Upper lobe of left lung (tissue), 6 donors: ENCODE measurements around the gene SP100. TPM values are rescaled to one million over a fixed set of nuclear protein-coding genes. Genes with fewer than 3 reads are reported as not detected.
"Not testable (repeated sequence)": the region's sequence is repeated elsewhere in the genome, so short reads cannot be mapped to it uniquely, and the experiment has no call there.

Source experiments
- ATAC-seq, 2 donors: fragments of 200-7000 bp; cut with Tn5 transposase; one replicate each; pipeline ENCODE4 v1.9.1; 2022; ENCODE audit warnings: mild to moderate bottlenecking in 2 of 2, moderate library complexity in 2 of 2; ENCODE audit not compliant: low FRiP score in 2 of 2
- DNase-seq, 2 donors: peaks; one replicate each; pipeline ENCODE4 v3.0.0-alpha.2; 2019 to 2020
- H3K27ac ChIP-seq, 4 donors: fragments of 200-600 bp; sonication (generic); one replicate each; pipeline ENCODE4 v1.5.1; 2016 to 2019
- H3K27me3 ChIP-seq, 4 donors: fragments of 200-600 bp; sonication (generic); one replicate each; pipeline ENCODE4 v1.5.1; 2017 to 2019
- H3K36me3 ChIP-seq, 4 donors: fragments of 200-600 bp; sonication (generic); one replicate each; pipeline ENCODE4 v1.5.1; 2016 to 2019
- H3K4me1 ChIP-seq, 4 donors: fragments of 200-600 bp; sonication (generic); one replicate each; pipeline ENCODE4 v1.5.1; 2018 to 2019
- H3K4me3 ChIP-seq, 4 donors: fragments of 200-600 bp; sonication (generic); one replicate each; pipeline ENCODE4 v1.5.1; 2017 to 2019; ENCODE audit warnings: mild to moderate bottlenecking in 2 of 4, moderate library complexity in 1 of 4
- H3K9me3 ChIP-seq, 4 donors: fragments of 200-600 bp; sonication (generic); one replicate each; pipeline ENCODE4 v1.5.1; 2018 to 2019
- EP300 ChIP-seq, 4 donors: sonication (generic); formaldehyde crosslinking; IDR thresholded peaks; one replicate each; pipeline ENCODE4 v1.5.1; 2017; ENCODE audit warnings: antibody characterized with exemption in 4 of 4, control low read depth in 2 of 4
- POLR2A ChIP-seq, 4 donors: fragments of 450-650 bp; IDR thresholded peaks; one replicate each; pipeline ENCODE4 v1.5.1; 2016 to 2017; ENCODE audit warnings: antibody characterized with exemption in 4 of 4, mild to moderate bottlenecking in 2 of 4
- POLR2AphosphoS5 ChIP-seq, 2 donors: sonication (generic); formaldehyde crosslinking; IDR thresholded peaks; one replicate each; pipeline ENCODE4 v1.5.1; 2017; ENCODE audit warnings: antibody characterized with exemption in 2 of 2
- WGBS, 2 donors: methylation state at CpG; one replicate each; pipeline ENCODE4 v1.1.5; 2017 to 2018; 5-methylcytosine and 5-hydroxymethylcytosine counted together
- total RNA-seq, 6 donors: library from RNA; depleted of rRNA in 4 of 6; stranded (reverse); fragments of >200 nt in 4 of 6; gene quantifications; one replicate each; pipeline versions ENCODE4 v1.1.0 to v1.2.1, GENCODE V29; 2016 to 2021
- TF ChIP-seq, protein P1 (sequence below), 6 experiments: fragments of 450-650 bp in 4 of 6; fragments of 200-600 bp in 2 of 6; sonication (generic) in 2 of 6; IDR thresholded peaks; one replicate each; pipeline ENCODE4 v1.5.1; 2016 to 2019; ENCODE audit warnings: antibody characterized with exemption in 6 of 6
- donor health status: DM: no; HTN: no; CAD: no; lungs with moderate emphysema.
- donor health status: DM: no; HTN: yes; CAD: no; lungs with severe emphysema.

Gene SP100
- total RNA-seq, 6 donors from 2014 or later = 117 to 260 (median 153) TPM

DNA sequence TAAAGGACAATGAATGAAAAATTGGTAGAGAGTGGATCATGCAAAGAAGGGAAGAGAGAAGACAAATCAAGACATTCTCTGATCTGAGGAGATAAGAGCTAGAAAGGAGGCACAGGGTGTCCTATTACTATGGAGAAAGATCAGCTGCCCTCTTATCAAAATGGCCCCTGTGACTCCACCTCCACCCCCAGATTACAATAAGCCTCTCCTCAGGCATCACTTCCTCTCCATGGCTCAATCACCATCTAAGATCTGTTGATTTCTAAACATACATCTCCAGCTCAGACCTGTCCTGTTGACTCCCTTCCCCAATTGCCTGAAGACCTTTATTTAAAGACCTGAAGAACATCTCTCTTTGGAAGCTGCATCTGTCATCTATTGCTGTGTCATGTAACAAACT lies 43.2 kb downstream of the SP100 start:
- TF ChIP-seq POLR2AphosphoS5 (IDR thresholded peaks at IDR 0.05) = no peak
- no peak for DNase-seq
- Histone ChIP-seq H3K27me3 (no peaks in the 10 kb centered on the region), H3K4me1 (peaks cover 0 to 18% (median 4%) of the 10 kb centered on the region in 4 donors), H3K27ac (peak overlapping the region in 1 of 4 donors; percentile 74), H3K9me3 (peaks cover 0 to 4% (median 0%) of the 10 kb centered on the region in 4 donors), H3K4me3 (no peak overlapping the region), H3K36me3 (peaks cover 4 to 93% (median 50%) of the 10 kb centered on the region in 4 donors)
- ATAC-seq = no peak

DNA sequence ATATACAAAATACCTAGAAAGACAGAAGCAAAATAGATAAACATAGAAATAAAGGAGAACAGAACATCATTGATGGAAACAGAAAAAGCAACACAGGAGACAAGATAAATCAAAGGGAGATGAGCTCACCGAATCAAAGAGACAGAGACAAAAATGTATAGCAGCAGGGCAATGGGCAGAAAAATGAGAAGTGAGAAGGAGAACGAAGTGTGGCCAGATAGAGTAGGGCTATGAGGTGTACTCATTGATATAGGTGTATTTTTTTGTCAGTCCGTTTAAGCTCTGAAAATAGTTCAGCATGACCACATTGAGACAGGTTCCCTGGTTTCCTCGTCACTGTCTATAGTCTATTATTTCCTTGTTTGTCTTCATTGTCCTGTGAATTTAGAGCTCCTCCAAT lies 55.1 kb downstream of the SP100 start:
- ATAC-seq (no peak), DNase-seq (no peak)
- Histone ChIP-seq H3K36me3 (peaks cover 6 to 79% (median 46%) of the 10 kb centered on the region in 4 donors), H3K27me3 (no peaks in the 10 kb centered on the region), H3K4me3 (no peak overlapping the region), H3K27ac (no peak overlapping the region), H3K9me3 (no peaks in the 10 kb centered on the region), H3K4me1 (no peaks in the 10 kb centered on the region)
- TF ChIP-seq POLR2A (IDR thresholded peaks at IDR 0.05) (no peak), EP300 (IDR thresholded peaks at IDR 0.05) (no peak), POLR2AphosphoS5 (IDR thresholded peaks at IDR 0.05) (no peak)
- WGBS, 2 donors = 79 to 90% methylated on average over 4 of the region's 4 CpGs

DNA sequence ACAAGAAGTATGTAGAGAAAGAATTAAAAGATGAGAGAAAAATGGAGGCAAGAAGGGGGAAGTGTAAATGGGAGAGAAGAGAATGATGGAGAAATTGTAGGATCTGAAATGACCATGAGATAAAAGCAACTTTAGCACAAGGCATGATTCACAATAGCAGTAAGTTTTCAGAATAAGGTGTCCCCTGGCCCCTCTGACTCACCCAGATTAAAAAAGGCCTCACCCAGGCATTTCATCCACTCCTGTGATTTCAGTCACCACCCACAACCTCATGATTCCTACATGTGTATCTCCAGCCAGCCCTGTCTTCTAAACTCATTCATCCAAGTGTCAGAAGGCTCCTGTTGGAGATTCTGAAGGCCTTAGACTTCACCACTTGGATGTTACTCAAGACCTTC lies 56.6 kb downstream of the SP100 start:
- peak in 1 of 2 donors; percentile 73 for ATAC-seq

DNA sequence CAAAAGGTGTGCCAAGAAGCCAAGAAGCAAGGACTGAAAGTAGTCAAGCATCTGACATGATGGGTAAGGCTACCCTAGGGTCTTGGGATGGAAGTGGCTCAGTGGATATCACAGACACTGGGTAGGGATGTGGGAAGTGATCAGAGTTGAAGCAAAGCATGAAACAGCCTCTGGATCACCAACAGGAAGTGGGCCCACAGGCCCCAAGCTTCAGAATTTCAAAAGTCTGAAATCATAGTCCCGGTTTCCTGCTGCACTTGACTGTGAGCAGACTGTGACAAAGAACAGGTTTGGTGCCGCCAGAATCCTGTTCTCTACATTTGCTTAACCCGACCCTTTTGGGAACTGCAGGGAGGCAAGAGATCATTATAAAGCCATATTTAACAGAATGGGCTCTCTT lies 57.4 kb downstream of the SP100 start:
- ATAC-seq = peak; percentile 37 to 39
- peak in 1 of 2 donors; percentile 31 for DNase-seq
- no peaks in the 10 kb centered on the region for H3K9me3 ChIP-seq
- H3K36me3 ChIP-seq = peaks cover 3 to 75% (median 35%) of the 10 kb centered on the region in 4 donors
- no peak overlapping the region for H3K4me3 ChIP-seq
- no peaks in the 10 kb centered on the region for H3K4me1 ChIP-seq
- 39 to 42% methylated on average over 3 of the region's 3 CpGs for WGBS, 2 donors
- H3K27me3 ChIP-seq = no peaks in the 10 kb centered on the region
- H3K27ac ChIP-seq = peak overlapping the region in 3 of 4 donors; percentile 4 to 44 (median 25)
- no peak for TF ChIP-seq POLR2AphosphoS5 (IDR thresholded peaks at IDR 0.05)
- TF ChIP-seq EP300 (IDR thresholded peaks at IDR 0.05) = no peak
- TF ChIP-seq, protein P1, sequence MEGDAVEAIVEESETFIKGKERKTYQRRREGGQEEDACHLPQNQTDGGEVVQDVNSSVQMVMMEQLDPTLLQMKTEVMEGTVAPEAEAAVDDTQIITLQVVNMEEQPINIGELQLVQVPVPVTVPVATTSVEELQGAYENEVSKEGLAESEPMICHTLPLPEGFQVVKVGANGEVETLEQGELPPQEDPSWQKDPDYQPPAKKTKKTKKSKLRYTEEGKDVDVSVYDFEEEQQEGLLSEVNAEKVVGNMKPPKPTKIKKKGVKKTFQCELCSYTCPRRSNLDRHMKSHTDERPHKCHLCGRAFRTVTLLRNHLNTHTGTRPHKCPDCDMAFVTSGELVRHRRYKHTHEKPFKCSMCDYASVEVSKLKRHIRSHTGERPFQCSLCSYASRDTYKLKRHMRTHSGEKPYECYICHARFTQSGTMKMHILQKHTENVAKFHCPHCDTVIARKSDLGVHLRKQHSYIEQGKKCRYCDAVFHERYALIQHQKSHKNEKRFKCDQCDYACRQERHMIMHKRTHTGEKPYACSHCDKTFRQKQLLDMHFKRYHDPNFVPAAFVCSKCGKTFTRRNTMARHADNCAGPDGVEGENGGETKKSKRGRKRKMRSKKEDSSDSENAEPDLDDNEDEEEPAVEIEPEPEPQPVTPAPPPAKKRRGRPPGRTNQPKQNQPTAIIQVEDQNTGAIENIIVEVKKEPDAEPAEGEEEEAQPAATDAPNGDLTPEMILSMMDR (IDR thresholded peaks at IDR 0.05) = no peak
- no peak for TF ChIP-seq POLR2A (IDR thresholded peaks at IDR 0.05)

More for the DNA sequence above, 56.6 kb downstream of the SP100 start:
- no peaks in the 10 kb centered on the region for H3K27me3 ChIP-seq
- H3K4me3 ChIP-seq = no peak overlapping the region
- DNase-seq = no peak
- H3K4me1 ChIP-seq = no peaks in the 10 kb centered on the region
- no peaks in the 10 kb centered on the region for H3K9me3 ChIP-seq
- no peak for TF ChIP-seq EP300 (IDR thresholded peaks at IDR 0.05)
- TF ChIP-seq POLR2AphosphoS5 (IDR thresholded peaks at IDR 0.05) = no peak
- no peak for TF ChIP-seq POLR2A (IDR thresholded peaks at IDR 0.05)
- TF ChIP-seq, protein P1 (IDR thresholded peaks at IDR 0.05) = no peak
- peaks cover 3 to 77% (median 39%) of the 10 kb centered on the region in 4 donors for H3K36me3 ChIP-seq
- H3K27ac ChIP-seq = peak overlapping the region in 1 of 4 donors; percentile 44

DNA sequence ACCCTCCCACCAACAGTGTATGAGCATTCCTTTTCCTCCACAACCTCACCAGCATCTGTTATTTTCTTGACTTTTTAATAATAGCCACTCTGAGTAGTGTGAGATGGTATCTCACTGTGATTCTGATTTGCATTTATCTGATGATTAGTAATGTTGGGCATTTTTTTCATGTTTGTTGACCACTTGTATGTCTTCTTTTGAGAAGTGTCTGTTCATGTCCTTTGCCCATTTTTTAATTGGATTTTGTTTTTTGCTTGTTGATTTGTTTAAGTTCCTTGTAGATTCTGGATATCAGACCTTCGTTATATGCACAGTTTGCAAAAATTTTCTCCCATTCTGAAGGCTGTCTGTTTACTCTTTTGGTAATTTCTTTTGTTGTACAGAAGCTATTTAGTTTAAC lies 59.1 kb downstream of the SP100 start:
- no peaks in the 10 kb centered on the region for H3K9me3 ChIP-seq
- no peaks in the 10 kb centered on the region for H3K27me3 ChIP-seq
- peaks cover 4 to 73% (median 31%) of the 10 kb centered on the region in 4 donors for H3K36me3 ChIP-seq
- no peak overlapping the region for H3K4me3 ChIP-seq
- DNase-seq (no peak), ATAC-seq (no peak)
- no peaks in the 10 kb centered on the region for H3K4me1 ChIP-seq
- TF ChIP-seq POLR2AphosphoS5 (IDR thresholded peaks at IDR 0.05) = no peak
- no peak for TF ChIP-seq EP300 (IDR thresholded peaks at IDR 0.05)
- no peak for TF ChIP-seq POLR2A (IDR thresholded peaks at IDR 0.05)
- TF ChIP-seq, protein P1 (IDR thresholded peaks at IDR 0.05) = no peak
- 92 to 95% methylated on average over 1 of the region's 1 CpG for WGBS, 2 donors
- H3K27ac ChIP-seq = no peak overlapping the region

DNA sequence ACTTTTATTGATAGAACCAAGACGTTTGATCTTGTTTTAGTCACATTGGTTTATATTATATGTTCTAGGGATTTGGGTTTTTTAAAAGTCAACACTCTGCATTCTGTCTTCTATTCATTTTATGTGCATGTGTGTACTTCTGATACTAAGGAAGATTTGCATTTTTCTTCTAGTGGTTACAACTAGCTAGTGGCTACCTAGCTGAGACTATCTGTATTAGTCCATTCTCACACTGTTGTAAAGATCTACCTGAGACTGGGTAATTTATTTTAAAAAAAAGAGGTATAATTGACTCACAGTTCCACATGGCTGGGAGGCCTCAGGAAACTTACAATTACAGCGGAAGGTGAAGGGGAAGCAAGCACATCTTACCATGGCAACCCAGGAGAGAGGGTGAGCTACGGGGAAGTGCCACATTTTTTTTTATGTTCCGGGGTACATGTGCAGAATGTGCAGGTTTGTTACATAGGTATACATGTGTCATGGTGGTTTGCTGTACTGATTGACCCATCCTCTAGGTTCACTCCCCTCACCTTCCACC lies 69.9 kb downstream of the SP100 start:
- Histone ChIP-seq H3K36me3 (peaks cover 0 to 48% (median 20%) of the 10 kb centered on the region in 4 donors), H3K4me1 (no peaks in the 10 kb centered on the region), H3K27me3 (no peaks in the 10 kb centered on the region), H3K27ac (no peak overlapping the region), H3K9me3 (no peaks in the 10 kb centered on the region), H3K4me3 (no peak overlapping the region)
- ATAC-seq = no peak
- 71 to 93% methylated on average over 4 of the region's 4 CpGs for WGBS, 2 donors
- TF ChIP-seq POLR2A (IDR thresholded peaks at IDR 0.05) (no peak), EP300 (IDR thresholded peaks at IDR 0.05) (no peak), POLR2AphosphoS5 (IDR thresholded peaks at IDR 0.05) (no peak)
- TF ChIP-seq, protein P1 (IDR thresholded peaks at IDR 0.05) = no peak
- no peak for DNase-seq

DNA sequence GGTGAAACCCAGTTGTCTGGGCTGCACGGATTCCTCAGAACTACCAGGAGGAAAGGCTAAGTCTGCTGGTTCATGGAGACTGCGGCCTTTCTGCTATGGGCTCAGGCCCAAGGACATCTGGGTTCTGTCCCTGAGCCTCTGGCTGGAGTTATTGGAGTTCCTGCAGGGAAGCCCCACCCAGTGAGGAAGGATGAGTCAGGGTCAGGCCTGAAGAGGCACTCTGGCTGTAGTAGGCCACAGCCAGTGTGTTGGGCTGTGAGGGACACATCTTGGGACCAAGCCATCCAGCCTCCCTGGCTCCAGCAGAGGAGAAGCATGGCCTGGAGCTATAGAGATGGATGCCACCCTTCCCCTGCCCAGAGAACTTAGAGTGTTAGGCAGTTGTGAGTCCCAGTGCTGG lies 75.2 kb downstream of the SP100 start:
- not testable (repeated sequence) for ATAC-seq, H3K4me3 ChIP-seq, H3K27me3 ChIP-seq, H3K27ac ChIP-seq, H3K4me1 ChIP-seq, H3K9me3 ChIP-seq, DNase-seq
- 0 to 89% methylated on average over 1 to 2 of the region's 2 CpGs for WGBS, 2 donors
- peaks cover 2 to 67% (median 34%) of the 10 kb centered on the region in 4 donors for H3K36me3 ChIP-seq
